Activated CD8-positive, alpha-beta memory T cell treated with anti-CD3 and anti-CD28 coated beads, Interleukin-2, amount 50 U/mL, for 24 hours (primary cell): ENCODE measurements around the gene THAP8.

Experiments used
- DNase-seq: peaks from one replicate; pipeline ENCODE4 v3.0.0-alpha.2; 2020; ENCODE audit errors: extremely low read depth

The THAP8 gene

GRCh38 chr19:36054119-36054732 lies at the start of gene THAP8:
TSS of gene THAP8 (minus strand) at chr19:36054285. CDS start at chr19:36054217, 68 bp downstream.
- DNase-seq, result peak; percentile 100

- no peak for DNase-seq
These were observed 49.0 kb upstream of the THAP8 start for GRCh38 chr19:36103040-36103626.

GRCh38 chr19:36101550-36102327 lies 47.7 kb upstream of the THAP8 start:
- no peak for DNase-seq

GRCh38 chr19:36100476-36100875 lies 46.4 kb upstream of the THAP8 start:
- DNase-seq, result no peak

GRCh38 chr19:36099166-36099785 lies 45.2 kb upstream of the THAP8 start:
- DNase-seq, result no peak

GRCh38 chr19:36097036-36097435 lies 43.0 kb upstream of the THAP8 start:
- DNase-seq, result no peak

GRCh38 chr19:36093687-36094086 lies 39.6 kb upstream of the THAP8 start:
- DNase-seq, result no peak

GRCh38 chr19:36093146-36093662 lies 39.1 kb upstream of the THAP8 start:
- no peak for DNase-seq

- no peak for DNase-seq
These were observed 38.5 kb upstream of the THAP8 start for GRCh38 chr19:36092566-36092965.

GRCh38 chr19:36090910-36091695 lies 37.0 kb upstream of the THAP8 start:
- no peak for DNase-seq

- DNase-seq, result no peak
These were observed 35.8 kb upstream of the THAP8 start for GRCh38 chr19:36089847-36090246.

GRCh38 chr19:36086326-36086725 lies 32.2 kb upstream of the THAP8 start:
- DNase-seq, result no peak

- DNase-seq, result no peak
These were observed 30.3 kb upstream of the THAP8 start for GRCh38 chr19:36084231-36085009.

GRCh38 chr19:36082916-36083315 lies 28.8 kb upstream of the THAP8 start:
- DNase-seq, result no peak

- no peak for DNase-seq
These were observed 27.8 kb upstream of the THAP8 start for GRCh38 chr19:36081894-36082293.

GRCh38 chr19:36081385-36081784 lies 27.3 kb upstream of the THAP8 start:
- DNase-seq, result no peak

- no peak for DNase-seq
These were observed 25.4 kb upstream of the THAP8 start for GRCh38 chr19:36079389-36079945.

- no peak for DNase-seq
These were observed 19.2 kb upstream of the THAP8 start for GRCh38 chr19:36073121-36073876.

- no peak for DNase-seq
These were observed 18.0 kb upstream of the THAP8 start for GRCh38 chr19:36072081-36072480.
